ENCODE results near the gene PJVK. TPM values are rescaled to one million over a fixed set of nuclear protein-coding genes. Genes with fewer than 3 reads are reported as not detected.
A peak's percentile ranks its signal among the peaks of the same experiment; 100 is the strongest.
"Not testable (repeated sequence)": the region's sequence is repeated elsewhere in the genome, so short reads cannot be mapped to it uniquely, and the experiment has no call there.

PJVK gene
- polyA plus RNA-seq, 1 experiment = 1.5 TPM

GRCh38 chr2:178409261-178409660, 41.9 kb upstream of the PJVK start:
- Histone ChIP-seq H3K36me3 (ENCODE audit: control insufficient read depth, insufficient read depth, low read length) (no peaks in the 10 kb centered on the region), H3K27me3 (ENCODE audit: control insufficient read depth, insufficient read depth, low read length) (no peaks in the 10 kb centered on the region), H3K4me3 (ENCODE audit: low read depth, low read length) (no peak overlapping the region)
- ChIA-PET CTCF (no interaction called here), POLR2A (no interaction called here)
- no peak for DNase-seq (ENCODE audit: low read depth)
- TF ChIP-seq CTCF (IDR thresholded peaks at IDR 0.05; ENCODE audit: insufficient read depth, low read depth, low read length) = no peak

GRCh38 chr2:178412047-178412446, 39.1 kb upstream of the PJVK start:
- no peak for TF ChIP-seq CTCF (IDR thresholded peaks at IDR 0.05; ENCODE audit: insufficient read depth, low read depth, low read length)
- ChIA-PET POLR2A (no interaction called here), CTCF (interaction anchor here (0.5 to 8.8 kb wide), 2 partner anchors 12 to 69 kb away, joined by 3 to 175 read pairs; no protein-coding TSS in a partner anchor)
- no peak for DNase-seq (ENCODE audit: low read depth)
- Histone ChIP-seq H3K36me3 (ENCODE audit: control insufficient read depth, insufficient read depth, low read length) (no peaks in the 10 kb centered on the region), H3K27me3 (ENCODE audit: control insufficient read depth, insufficient read depth, low read length) (no peaks in the 10 kb centered on the region), H3K4me3 (ENCODE audit: low read depth, low read length) (no peak overlapping the region)

- CTCF ChIA-PET = interaction anchor here (8.8 kb wide), 1 partner anchor 12 kb away, joined by 175 read pairs; no protein-coding TSS in a partner anchor
- POLR2A ChIA-PET = not testable (repeated sequence)
Measured at GRCh38 chr2:178412453-178412852, 38.7 kb upstream of the PJVK start.

GRCh38 chr2:178413472-178414265, 37.5 kb upstream of the PJVK start:
- H3K4me3 ChIP-seq (ENCODE audit: low read depth, low read length) = peak overlapping the region; percentile 62
- no peak for DNase-seq (ENCODE audit: low read depth)
- POLR2A ChIA-PET = interaction anchor here (0.6 kb wide), 1 partner anchor 302 kb away, joined by 3 read pairs; no protein-coding TSS in a partner anchor
- TF ChIP-seq CTCF (IDR thresholded peaks at IDR 0.05; ENCODE audit: insufficient read depth, low read depth, low read length) = no peak
- H3K36me3 ChIP-seq (ENCODE audit: control insufficient read depth, insufficient read depth, low read length) = no peaks in the 10 kb centered on the region
- CTCF ChIA-PET = interaction anchor here (0.6 to 8.8 kb wide), 37 partner anchors 9 to 508 kb away, joined by 3 to 175 read pairs (median 6); partner anchors contain the start of gene RBM45
- H3K27me3 ChIP-seq (ENCODE audit: control insufficient read depth, insufficient read depth, low read length) = no peaks in the 10 kb centered on the region

More at GRCh38 chr2:178412453-178412852, 38.7 kb upstream of the PJVK start:
- not testable (repeated sequence) for H3K36me3 ChIP-seq (ENCODE audit: control insufficient read depth, insufficient read depth, low read length); H3K27me3 ChIP-seq (ENCODE audit: control insufficient read depth, insufficient read depth, low read length); H3K4me3 ChIP-seq (ENCODE audit: low read depth, low read length); DNase-seq (ENCODE audit: low read depth)

GRCh38 chr2:178414266-178415247, 36.6 kb upstream of the PJVK start:
- peak; percentile 80 for DNase-seq (ENCODE audit: low read depth)
- ChIA-PET POLR2A (interaction anchor here (0.6 kb wide), 1 partner anchor 303 kb away, joined by 3 read pairs; no protein-coding TSS in a partner anchor), CTCF (interaction anchor here (0.6 to 8.8 kb wide), 42 partner anchors 9 to 431 kb away, joined by 3 to 175 read pairs (median 6); partner anchors contain the start of gene RBM45)
- H3K27me3 ChIP-seq (ENCODE audit: control insufficient read depth, insufficient read depth, low read length) = no peaks in the 10 kb centered on the region
- no peaks in the 10 kb centered on the region for H3K36me3 ChIP-seq (ENCODE audit: control insufficient read depth, insufficient read depth, low read length)
- H3K4me3 ChIP-seq (ENCODE audit: low read depth, low read length) = peak overlapping the region; percentile 62
- TF ChIP-seq CTCF (IDR thresholded peaks at IDR 0.05; ENCODE audit: insufficient read depth, low read depth, low read length) = peak; percentile 95

Measured in BJ (cell line).